Smooth muscle cell (in vitro differentiated cells): ENCODE results near the gene PHTF1. TPM values are rescaled to one million over a fixed set of nuclear protein-coding genes. Genes with fewer than 3 reads are reported as not detected.

ENCODE experiments used
- DNase-seq: peaks from one replicate; lab custom pipeline; 2025; ENCODE audit not compliant: unreplicated experiment; lab: John Stamatoyannopoulos, UW
- H2AFZ ChIP-seq: fragments of 200-600 bp; sonication (generic); 2 replicates; pipeline ENCODE4 v1.6.0; 2016; ENCODE audit warnings: antibody characterized with exemption, low read depth, mild to moderate bottlenecking
- H3F3A ChIP-seq: fragments of 200-600 bp; sonication (generic); 2 replicates; pipeline ENCODE4 v1.6.0; 2017; ENCODE audit warnings: antibody characterized with exemption, low read depth
- H3K27ac ChIP-seq: fragments of 200-600 bp; sonication (generic); 2 replicates; pipeline ENCODE4 v1.5.1; 2016; ENCODE audit warnings: low read depth, mild to moderate bottlenecking
- H3K27me3 ChIP-seq: fragments of 200-600 bp; sonication (generic); 2 replicates; pipeline ENCODE4 v1.6.1; 2016; ENCODE audit warnings: low read depth, mild to moderate bottlenecking
- H3K36me3 ChIP-seq: fragments of 200-600 bp; sonication (generic); 2 replicates; pipeline ENCODE4 v1.5.1; 2016; ENCODE audit warnings: low read depth
- H3K4me1 ChIP-seq: fragments of 200-600 bp; sonication (generic); 2 replicates; pipeline ENCODE4 v1.5.1; 2016; ENCODE audit warnings: low read depth
- H3K4me2 ChIP-seq: fragments of 200-600 bp; sonication (generic); 2 replicates; pipeline ENCODE4 v1.6.0; 2016; ENCODE audit warnings: mild to moderate bottlenecking
- H3K4me3 ChIP-seq: fragments of 200-600 bp; sonication (generic); 2 replicates; pipeline ENCODE4 v1.5.1; 2016; ENCODE audit warnings: mild to moderate bottlenecking
- H3K79me2 ChIP-seq: fragments of 200-600 bp; sonication (generic); 2 replicates; pipeline ENCODE4 v1.6.0; 2016; ENCODE audit warnings: low read depth, mild to moderate bottlenecking
- H3K9ac ChIP-seq: fragments of 200-600 bp; sonication (generic); 2 replicates; pipeline ENCODE4 v1.6.0; 2016; ENCODE audit warnings: low read depth
- H3K9me3 ChIP-seq: fragments of 200-600 bp; sonication (generic); replicated peaks from 2 replicates; pipeline ENCODE4 v1.5.1; 2016; ENCODE audit warnings: low read depth
- H4K20me1 ChIP-seq: fragments of 200-600 bp; sonication (generic); 2 replicates; pipeline ENCODE4 v1.6.0; 2016; ENCODE audit warnings: low read depth
- WGBS: methylation state at CpG from one replicate; pipeline ENCODE4 v1.1.7; 2016; ENCODE audit warnings: low lambda C conversion rate; 5-methylcytosine and 5-hydroxymethylcytosine counted together
- polyA plus RNA-seq: library from polyadenylated mRNA; unstranded; fragments of >200 nt; fragmentation: Nextera tagmentation; extraction: Ambion mirVana; gene quantifications from 2 replicates; pipeline ENCODE4 v1.2.1, GENCODE V29; 2016
- total RNA-seq: library from RNA; depleted of rRNA; stranded (reverse); fragments of >200 nt; gene quantifications from 2 replicates; pipeline ENCODE4 v1.2.3, GENCODE V29; 2014
- TF ChIP-seq, protein P1 (sequence below): fragments of 200-600 bp; sonication (generic); IDR thresholded peaks from 2 replicates; pipeline ENCODE4 v1.5.1; 2017; ENCODE audit warnings: borderline replicate concordance, mild to moderate bottlenecking, antibody characterized with exemption; ENCODE audit not compliant: insufficient read depth, poor library complexity, severe bottlenecking

PHTF1 gene
- total and polyA plus RNA-seq, 2 experiments from 2014 or later = 23.9 to 25.4 TPM

- H3K79me2 ChIP-seq = no peaks in the 10 kb centered on the region
- TF ChIP-seq, protein P1, sequence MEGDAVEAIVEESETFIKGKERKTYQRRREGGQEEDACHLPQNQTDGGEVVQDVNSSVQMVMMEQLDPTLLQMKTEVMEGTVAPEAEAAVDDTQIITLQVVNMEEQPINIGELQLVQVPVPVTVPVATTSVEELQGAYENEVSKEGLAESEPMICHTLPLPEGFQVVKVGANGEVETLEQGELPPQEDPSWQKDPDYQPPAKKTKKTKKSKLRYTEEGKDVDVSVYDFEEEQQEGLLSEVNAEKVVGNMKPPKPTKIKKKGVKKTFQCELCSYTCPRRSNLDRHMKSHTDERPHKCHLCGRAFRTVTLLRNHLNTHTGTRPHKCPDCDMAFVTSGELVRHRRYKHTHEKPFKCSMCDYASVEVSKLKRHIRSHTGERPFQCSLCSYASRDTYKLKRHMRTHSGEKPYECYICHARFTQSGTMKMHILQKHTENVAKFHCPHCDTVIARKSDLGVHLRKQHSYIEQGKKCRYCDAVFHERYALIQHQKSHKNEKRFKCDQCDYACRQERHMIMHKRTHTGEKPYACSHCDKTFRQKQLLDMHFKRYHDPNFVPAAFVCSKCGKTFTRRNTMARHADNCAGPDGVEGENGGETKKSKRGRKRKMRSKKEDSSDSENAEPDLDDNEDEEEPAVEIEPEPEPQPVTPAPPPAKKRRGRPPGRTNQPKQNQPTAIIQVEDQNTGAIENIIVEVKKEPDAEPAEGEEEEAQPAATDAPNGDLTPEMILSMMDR = no peak
These were observed 57.9 kb downstream of the PHTF1 start for GRCh38 chr1:113701429-113701828.

GRCh38 chr1:113694910-113695309 lies 64.4 kb downstream of the PHTF1 start:
- TF ChIP-seq, protein P1 = no peak
- no peak for DNase-seq

More at GRCh38 chr1:113701429-113701828, 57.9 kb downstream of the PHTF1 start:
- Histone ChIP-seq H3F3A (no peaks in the 10 kb centered on the region), H3K4me1 (no peaks in the 10 kb centered on the region), H4K20me1 (no peaks in the 10 kb centered on the region), H3K4me3 (no peak overlapping the region), H3K27me3 (no peaks in the 10 kb centered on the region), H3K9ac (no peak overlapping the region), H2AFZ (no peak overlapping the region), H3K27ac (no peak overlapping the region), H3K36me3 (peaks cover 12% of the 10 kb centered on the region), H3K9me3 (no peaks in the 10 kb centered on the region), H3K4me2 (no peak overlapping the region)
- DNase-seq = no peak
- 96% methylated on average over 3 of the region's 3 CpGs for WGBS

DNA sequence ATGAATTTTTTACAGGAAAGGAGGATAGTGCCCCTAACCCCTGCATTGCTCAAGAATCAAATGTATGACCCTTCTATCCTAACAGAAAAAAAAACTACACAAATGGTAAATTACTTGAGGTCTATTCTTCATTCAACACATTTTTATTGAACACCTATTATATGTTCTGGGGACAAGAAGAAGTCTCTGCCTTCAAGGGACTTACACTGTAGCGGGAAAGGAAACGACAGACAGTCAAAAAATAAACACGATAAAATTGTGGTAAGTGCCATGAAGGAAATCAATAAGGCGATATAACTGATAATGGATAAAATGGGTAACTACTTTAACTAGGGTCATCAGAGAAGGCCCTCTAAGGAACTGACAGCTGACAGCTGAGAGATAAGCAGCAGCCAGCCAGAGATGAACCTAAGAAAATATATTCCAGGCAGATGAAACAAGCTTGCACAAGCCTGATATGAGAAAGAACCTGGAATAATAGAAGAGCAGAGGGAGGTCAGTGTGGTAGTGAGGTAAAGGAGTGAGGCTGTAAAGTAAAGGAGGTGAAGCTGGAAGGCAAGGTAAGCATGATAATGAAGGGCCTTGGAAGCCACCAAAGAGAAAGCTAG lies 66.4 kb downstream of the PHTF1 start:
- TF ChIP-seq, protein P1 = no peak
- Histone ChIP-seq H3K9ac (no peak overlapping the region), H3K4me3 (no peak overlapping the region), H3K4me2 (no peak overlapping the region), H3K9me3 (peaks cover 9% of the 10 kb centered on the region), H3K27ac (no peak overlapping the region), H4K20me1 (no peaks in the 10 kb centered on the region), H2AFZ (no peak overlapping the region), H3K79me2 (no peaks in the 10 kb centered on the region), H3F3A (no peaks in the 10 kb centered on the region), H3K4me1 (no peaks in the 10 kb centered on the region), H3K36me3 (peaks cover 30% of the 10 kb centered on the region), H3K27me3 (no peaks in the 10 kb centered on the region)
- WGBS = 98% methylated on average over 4 of the region's 4 CpGs
- DNase-seq = no peak

More at GRCh38 chr1:113694910-113695309, 64.4 kb downstream of the PHTF1 start:
- Histone ChIP-seq H2AFZ (no peak overlapping the region), H3K4me1 (no peaks in the 10 kb centered on the region), H3K9me3 (peaks cover 9% of the 10 kb centered on the region), H3F3A (no peaks in the 10 kb centered on the region), H3K27me3 (no peaks in the 10 kb centered on the region), H4K20me1 (no peaks in the 10 kb centered on the region), H3K79me2 (no peaks in the 10 kb centered on the region), H3K4me3 (no peak overlapping the region), H3K9ac (no peak overlapping the region), H3K4me2 (no peak overlapping the region), H3K27ac (no peak overlapping the region), H3K36me3 (peaks cover 30% of the 10 kb centered on the region)

DNA sequence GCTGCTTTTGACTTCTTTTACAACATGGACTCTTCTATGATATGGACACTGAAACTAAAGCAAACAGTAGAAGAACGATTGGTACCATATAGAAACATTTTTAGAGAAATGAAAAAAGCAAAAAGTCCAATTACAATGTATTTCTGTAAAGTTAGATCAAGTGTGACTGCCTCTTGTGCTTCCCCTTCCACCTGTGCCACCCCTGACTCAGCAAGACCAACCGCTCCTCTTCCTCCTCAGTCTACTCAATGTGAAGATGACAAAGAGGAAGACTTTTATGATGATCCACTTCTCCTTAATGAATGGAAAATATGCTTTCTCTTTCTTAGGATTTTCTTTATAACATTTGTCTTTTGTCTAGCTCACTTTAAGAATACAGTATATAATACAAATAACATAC lies 66.9 kb downstream of the PHTF1 start:
- peaks cover 9% of the 10 kb centered on the region for H3K9me3 ChIP-seq
- no peaks in the 10 kb centered on the region for H3K79me2 ChIP-seq
- H3F3A ChIP-seq = no peaks in the 10 kb centered on the region
- no peak overlapping the region for H2AFZ ChIP-seq
- H3K4me1 ChIP-seq = no peaks in the 10 kb centered on the region
- no peak overlapping the region for H3K4me2 ChIP-seq
- H3K27ac ChIP-seq = no peak overlapping the region
- WGBS = 96% methylated on average over 2 of the region's 2 CpGs
- H4K20me1 ChIP-seq = no peaks in the 10 kb centered on the region
- no peak overlapping the region for H3K4me3 ChIP-seq
- TF ChIP-seq, protein P1 = no peak
- no peaks in the 10 kb centered on the region for H3K27me3 ChIP-seq
- H3K9ac ChIP-seq = no peak overlapping the region
- H3K36me3 ChIP-seq = peaks cover 25% of the 10 kb centered on the region
- DNase-seq = no peak
